HG03097 (cell line): Measurements from ENCODE around the gene IGLON5.
A peak's percentile ranks its signal among the peaks of the same experiment; 100 is the strongest.

Experiments
- ATAC-seq: cut with Tn5 transposase; IDR thresholded peaks from one replicate; pipeline ENCODE4 v1.9.1; 2021; ENCODE audit not compliant: unreplicated experiment, low FRiP score

Gene IGLON5

GRCh38 chr19:51361239-51361638, 49.8 kb downstream of the IGLON5 start:
- no peak for ATAC-seq

GRCh38 chr19:51364200-51365106, 53.0 kb downstream of the IGLON5 start:
- no peak for ATAC-seq

GRCh38 chr19:51365211-51365964, 53.9 kb downstream of the IGLON5 start:
- ATAC-seq = no peak

GRCh38 chr19:51365965-51366388, 54.5 kb downstream of the IGLON5 start, which contains the start of gene ETFB:
Gene ETFB, minus strand, starts transcription at chr19:51366388. Its CDS starts 62 bp downstream, at chr19:51366326.
- ATAC-seq = no peak

- ATAC-seq = peak; percentile 39
Observed at GRCh38 chr19:51366389-51367254, 55.2 kb downstream of the IGLON5 start.

- ATAC-seq = no peak
Observed at GRCh38 chr19:51367255-51367564, 55.8 kb downstream of the IGLON5 start.

- ATAC-seq = peak; percentile 58
Observed at GRCh38 chr19:51367565-51368365, 56.3 kb downstream of the IGLON5 start.

- ATAC-seq = no peak
Observed at GRCh38 chr19:51368366-51369282, 57.2 kb downstream of the IGLON5 start, which contains the start of gene CLDND2. Gene CLDND2, minus strand, starts transcription at chr19:51369003. Its CDS starts 426 bp downstream, at chr19:51368577.

- no peak for ATAC-seq
Observed at GRCh38 chr19:51370230-51370629, 58.8 kb downstream of the IGLON5 start.

GRCh38 chr19:51371186-51371690, 59.8 kb downstream of the IGLON5 start:
- no peak for ATAC-seq

- ATAC-seq = no peak
Observed at GRCh38 chr19:51372021-51372648, 60.7 kb downstream of the IGLON5 start.

GRCh38 chr19:51372649-51373504, 61.4 kb downstream of the IGLON5 start, which contains the start of gene NKG7:
Gene NKG7, minus strand, starts transcription at chr19:51372654. Its CDS starts 119 bp downstream, at chr19:51372535.
- ATAC-seq = no peak

- ATAC-seq = no peak
Observed at GRCh38 chr19:51375504-51376221, 64.2 kb downstream of the IGLON5 start.

GRCh38 chr19:51377422-51377821, 66.0 kb downstream of the IGLON5 start:
- no peak for ATAC-seq

GRCh38 chr19:51380379-51380778, 68.9 kb downstream of the IGLON5 start:
- ATAC-seq = no peak
